Hippocampal formation (tissue), 2 donors: ENCODE data around the gene HOXD12.
A peak's percentile ranks its signal among the peaks of the same experiment; 100 is the strongest.

Experiments
- DNase-seq, 2 donors: peaks; one replicate each; lab custom pipeline; 2025; lab: John Stamatoyannopoulos, UW

HOXD12 gene

GRCh38 chr2:176080540-176081375 lies 18.8 kb upstream of the HOXD12 start:
- DNase-seq: no peak

DNA sequence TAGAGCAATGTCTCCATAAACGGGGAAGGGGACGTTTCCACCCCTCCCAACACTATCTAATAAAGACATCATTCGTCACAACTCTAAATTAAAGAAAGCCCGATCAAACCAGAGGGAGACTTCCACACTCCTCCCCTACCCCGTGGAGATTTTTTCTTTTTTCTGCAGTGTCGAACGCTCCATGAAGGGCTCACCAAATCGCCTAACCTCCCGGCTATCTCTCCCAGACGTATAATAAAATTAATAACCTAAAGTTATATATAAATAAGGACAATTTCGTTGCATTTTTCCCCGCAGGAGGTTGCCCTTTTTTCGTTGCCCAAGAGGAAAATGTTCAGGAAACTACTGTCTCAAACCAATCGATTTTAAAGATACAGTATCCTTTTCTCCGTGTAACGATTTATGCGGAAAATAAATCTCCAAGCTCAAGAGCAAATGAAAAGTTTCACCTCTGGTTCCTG lies 18.2 kb upstream of the HOXD12 start:
- no peak for DNase-seq

GRCh38 chr2:176081837-176082524 lies 17.6 kb upstream of the HOXD12 start:
- no peak for DNase-seq

GRCh38 chr2:176082525-176082823 lies 17.1 kb upstream of the HOXD12 start:
- no peak for DNase-seq

- no peak for DNase-seq
These were observed 16.5 kb upstream of the HOXD12 start for GRCh38 chr2:176082824-176083751.

DNA sequence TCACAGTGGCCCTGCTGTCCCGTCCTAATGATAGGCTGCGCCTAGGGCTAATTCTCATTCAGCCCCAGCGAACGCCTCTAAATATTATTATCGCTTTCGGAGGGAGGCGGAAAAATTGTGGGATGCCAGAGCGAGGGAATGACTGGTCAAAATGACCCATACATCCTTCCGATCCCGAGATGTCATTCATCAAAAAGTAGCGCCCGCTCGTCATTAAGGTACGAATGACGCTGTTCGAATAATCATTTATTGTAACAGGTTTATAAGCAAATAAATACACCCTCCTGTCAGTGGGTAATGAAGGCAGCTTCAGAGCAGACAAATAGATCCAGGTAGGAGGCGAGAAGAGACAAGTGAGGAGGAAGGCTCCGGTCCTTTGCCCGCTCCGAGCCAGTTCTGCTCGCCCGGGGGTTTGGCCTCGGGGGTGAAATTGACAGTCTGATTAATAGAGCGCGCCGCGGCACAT lies 15.8 kb upstream of the HOXD12 start, which contains the start of gene EVX2:
EVX2 (minus strand) TSS at position 167 of the 466 bp plus-strand sequence. CDS start 186 bp downstream, outside the sequence.
- DNase-seq: no peak

GRCh38 chr2:176084611-176085119 lies 14.9 kb upstream of the HOXD12 start:
- no peak for DNase-seq

DNA sequence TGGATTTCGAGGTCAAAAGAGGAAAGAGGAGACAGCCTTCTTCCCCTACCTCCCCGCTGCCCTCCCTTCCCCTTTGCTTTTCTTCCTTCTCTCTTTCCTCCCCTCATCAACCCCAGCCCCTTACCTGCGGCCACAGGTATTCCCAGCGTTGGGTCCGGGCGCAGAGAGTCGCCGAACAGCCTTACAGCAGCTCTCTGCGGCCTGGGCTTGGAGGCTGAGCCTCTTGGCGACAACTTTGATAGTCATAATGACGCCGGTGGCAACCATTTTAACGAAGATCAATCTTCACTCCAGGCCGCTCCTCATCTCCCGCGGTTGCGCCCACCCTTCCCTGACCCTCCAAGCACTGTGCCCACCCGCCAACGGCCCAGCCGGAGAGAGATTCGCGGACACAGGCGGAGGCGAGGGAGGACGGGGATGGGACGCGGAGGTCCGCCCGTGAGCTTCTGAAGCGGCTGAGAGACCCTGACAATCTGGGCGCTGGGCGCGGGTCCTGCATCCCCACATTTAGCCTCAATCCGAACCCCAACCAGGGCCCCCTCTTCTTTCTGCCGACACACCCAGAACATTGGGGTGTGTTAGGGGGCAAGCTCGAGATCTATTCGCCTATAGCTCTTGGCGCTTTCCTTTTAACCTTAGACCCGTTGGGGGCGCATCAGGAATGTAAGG lies 14.3 kb upstream of the HOXD12 start:
- DNase-seq: no peak

- DNase-seq: peak; percentile 14 to 20
These were observed 13.5 kb upstream of the HOXD12 start for GRCh38 chr2:176085861-176086771.

- no peak for DNase-seq
These were observed 12.1 kb upstream of the HOXD12 start for GRCh38 chr2:176087330-176088047.

DNA sequence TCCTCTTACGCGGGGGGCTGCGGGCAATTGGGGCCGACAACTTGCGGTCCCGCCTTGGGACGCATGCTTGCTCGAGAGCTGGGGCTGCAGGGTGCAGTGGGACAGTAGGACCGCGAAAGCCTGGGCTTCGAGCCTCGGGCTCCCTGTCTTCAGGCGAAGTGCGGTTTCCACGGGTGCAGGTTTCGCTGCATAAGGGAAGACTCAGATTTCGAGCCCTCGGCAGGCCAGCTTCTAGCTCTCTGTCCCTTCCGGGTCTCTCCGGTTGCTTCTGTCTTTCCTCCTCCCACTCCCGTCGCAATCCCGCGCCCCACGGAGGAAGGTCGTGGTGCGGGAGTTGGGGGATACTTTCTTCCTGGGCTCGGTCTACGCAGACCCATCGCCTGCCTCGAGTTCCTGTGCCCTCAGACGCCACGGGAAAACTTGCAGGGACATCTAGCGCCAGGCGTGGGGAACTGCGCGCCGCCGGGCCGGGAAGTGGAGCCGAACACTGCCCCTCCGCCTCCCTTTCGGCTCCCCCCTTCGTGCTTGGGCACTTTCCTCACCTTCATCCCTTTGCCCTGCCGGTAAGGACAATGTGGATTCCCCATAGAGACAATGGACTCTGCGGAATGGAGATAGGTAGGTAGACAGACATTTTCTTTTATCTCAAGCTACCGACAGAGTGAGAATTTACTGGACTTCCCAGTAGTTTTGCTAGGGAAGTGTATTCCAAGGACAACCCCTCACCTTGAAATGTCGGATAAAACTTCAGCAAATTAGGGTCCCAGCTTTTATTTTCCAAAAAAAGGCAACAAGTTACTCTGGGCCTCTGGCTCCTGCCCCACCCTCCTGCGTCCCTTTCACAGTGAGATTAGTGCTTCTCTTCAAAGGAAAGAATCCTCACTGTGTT lies 11.3 kb upstream of the HOXD12 start:
- DNase-seq: peak in 1 of 2 donors; percentile 8

GRCh38 chr2:176088937-176089842 lies 10.4 kb upstream of the HOXD12 start:
- no peak for DNase-seq

- DNase-seq: no peak
These were observed 9.7 kb upstream of the HOXD12 start for GRCh38 chr2:176089843-176090395.

DNA sequence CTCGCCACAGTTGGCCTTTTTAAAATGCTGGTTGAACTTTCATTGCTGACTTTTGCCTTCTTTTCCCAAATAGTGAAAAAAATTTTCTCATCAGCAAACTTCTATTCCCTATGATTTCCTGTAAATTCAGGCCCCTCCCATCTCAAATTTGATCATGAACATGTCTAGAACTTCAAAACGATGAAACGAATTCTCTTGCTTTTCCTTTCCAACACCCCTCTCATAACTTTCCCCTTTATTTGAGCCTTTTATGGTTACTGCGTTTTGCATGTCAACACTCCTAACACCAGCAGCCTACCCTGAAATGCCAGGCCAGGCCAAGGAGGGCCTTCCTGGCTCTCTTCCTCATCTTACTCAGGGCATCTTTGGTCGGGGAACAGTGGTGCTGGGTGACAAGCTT lies 8.7 kb upstream of the HOXD12 start:
- no peak for DNase-seq

- no peak for DNase-seq
These were observed 8.0 kb upstream of the HOXD12 start for GRCh38 chr2:176091329-176092258.
